Parathyroid adenoma (tissue), 2 donors: ENCODE results near the gene SPOCK3.
"Not testable (repeated sequence)": the region's sequence is repeated elsewhere in the genome, so short reads cannot be mapped to it uniquely, and the experiment has no call there.

Source experiments
- H2AFZ ChIP-seq: fragments of 300-600 bp; sonication (generic); one replicate; pipeline ENCODE4 v1.7.0; 2017; ENCODE audit warnings: antibody characterized with exemption, mild to moderate bottlenecking
- H3K27ac ChIP-seq: fragments of 300-600 bp; sonication (generic); one replicate; pipeline ENCODE4 v1.7.0; 2017
- H3K27me3 ChIP-seq: fragments of 300-600 bp; sonication (generic); one replicate; pipeline ENCODE4 v1.7.0; 2017; ENCODE audit warnings: low read length; ENCODE audit not compliant: control insufficient read depth, insufficient read depth
- H3K36me3 ChIP-seq: fragments of 300-600 bp; sonication (generic); one replicate; pipeline ENCODE4 v1.7.0; 2017; ENCODE audit warnings: low read length; ENCODE audit not compliant: control insufficient read depth, insufficient read depth
- H3K4me1 ChIP-seq: fragments of 300-600 bp; sonication (generic); one replicate; pipeline ENCODE4 v1.7.0; 2017; ENCODE audit warnings: control low read depth
- H3K4me2 ChIP-seq: fragments of 300-600 bp; sonication (generic); one replicate; pipeline ENCODE4 v1.7.0; 2017; ENCODE audit warnings: low read length
- H3K4me3 ChIP-seq: fragments of 300-600 bp; sonication (generic); one replicate; pipeline ENCODE4 v1.7.0; 2017; ENCODE audit warnings: low read depth, low read length
- H3K79me2 ChIP-seq: fragments of 300-600 bp; sonication (generic); one replicate; pipeline ENCODE4 v1.7.0; 2017; ENCODE audit warnings: control low read depth
- H3K9ac ChIP-seq: fragments of 300-600 bp; sonication (generic); one replicate; pipeline ENCODE4 v1.7.0; 2017; ENCODE audit warnings: mild to moderate bottlenecking
- H3K9me3 ChIP-seq: fragments of 300-600 bp; sonication (generic); one replicate; pipeline ENCODE4 v1.7.0; 2017; ENCODE audit warnings: low read length; ENCODE audit not compliant: control insufficient read depth
- CTCF ChIP-seq: fragments of 300-600 bp; sonication (generic); IDR thresholded peaks from one replicate; pipeline ENCODE4 v1.7.0; 2017; ENCODE audit warnings: antibody characterized with exemption, mild to moderate bottlenecking
- donor health status: primary hyperparathyroidism.

SPOCK3 gene

GRCh38 chr4:166981847-166982246 lies 252.4 kb downstream of the SPOCK3 start:
- no peak overlapping the region for H3K9ac ChIP-seq
- H3K36me3 ChIP-seq = no peaks in the 10 kb centered on the region
- H3K4me1 ChIP-seq = no peaks in the 10 kb centered on the region
- H3K27me3 ChIP-seq = no peaks in the 10 kb centered on the region
- H3K4me3 ChIP-seq = no peak overlapping the region
- no peak overlapping the region for H3K4me2 ChIP-seq
- H2AFZ ChIP-seq = no peak overlapping the region
- no peaks in the 10 kb centered on the region for H3K9me3 ChIP-seq
- no peak overlapping the region for H3K27ac ChIP-seq
- H3K79me2 ChIP-seq = no peaks in the 10 kb centered on the region
- TF ChIP-seq CTCF = no peak

DNA sequence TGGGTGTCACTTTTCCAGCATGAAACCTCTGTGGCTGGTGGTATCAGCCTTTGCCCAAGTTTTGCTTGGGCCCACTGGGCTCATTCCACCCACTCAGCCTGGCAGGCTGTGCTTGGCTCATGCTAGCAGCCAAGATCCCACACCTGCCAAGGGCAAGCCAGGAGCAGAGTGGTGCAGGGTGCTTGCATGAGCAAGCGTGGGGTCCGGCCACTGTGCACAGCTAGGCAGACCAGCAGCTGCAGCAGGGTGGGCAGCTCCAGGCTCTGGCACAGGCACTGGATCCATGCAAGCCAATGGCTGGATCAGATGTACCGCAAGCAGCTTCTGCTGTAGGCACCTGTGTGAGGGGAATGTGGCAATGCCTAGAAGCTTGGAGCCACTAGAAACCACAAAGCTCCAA lies 253.9 kb downstream of the SPOCK3 start:
- no peaks in the 10 kb centered on the region for H3K79me2 ChIP-seq
- no peaks in the 10 kb centered on the region for H3K27me3 ChIP-seq
- no peak overlapping the region for H3K4me3 ChIP-seq
- no peak overlapping the region for H3K4me2 ChIP-seq
- no peak for TF ChIP-seq CTCF
- H3K36me3 ChIP-seq = no peaks in the 10 kb centered on the region
- no peak overlapping the region for H3K27ac ChIP-seq
- no peaks in the 10 kb centered on the region for H3K9me3 ChIP-seq
- H3K4me1 ChIP-seq = no peaks in the 10 kb centered on the region
- H2AFZ ChIP-seq = no peak overlapping the region
- no peak overlapping the region for H3K9ac ChIP-seq

- Histone ChIP-seq H3K9me3 (no peaks in the 10 kb centered on the region), H3K4me3 (no peak overlapping the region), H3K79me2 (no peaks in the 10 kb centered on the region), H3K36me3 (no peaks in the 10 kb centered on the region), H3K27me3 (no peaks in the 10 kb centered on the region), H3K9ac (no peak overlapping the region), H2AFZ (no peak overlapping the region), H3K4me2 (no peak overlapping the region), H3K4me1 (no peaks in the 10 kb centered on the region), H3K27ac (no peak overlapping the region)
- no peak for TF ChIP-seq CTCF
Observed at GRCh38 chr4:166977596-166977995, 256.7 kb downstream of the SPOCK3 start.

- Histone ChIP-seq H3K4me1 (no peaks in the 10 kb centered on the region), H3K9ac (no peak overlapping the region), H3K4me3 (no peak overlapping the region), H3K27me3 (no peaks in the 10 kb centered on the region), H2AFZ (no peak overlapping the region), H3K36me3 (no peaks in the 10 kb centered on the region), H3K27ac (no peak overlapping the region), H3K4me2 (no peak overlapping the region), H3K79me2 (no peaks in the 10 kb centered on the region), H3K9me3 (no peaks in the 10 kb centered on the region)
- TF ChIP-seq CTCF = no peak
Observed at GRCh38 chr4:166972071-166972470, 262.2 kb downstream of the SPOCK3 start.

- not testable (repeated sequence) for H3K9me3 ChIP-seq, H3K27ac ChIP-seq, H3K4me3 ChIP-seq, H3K4me2 ChIP-seq, H3K27me3 ChIP-seq, H3K36me3 ChIP-seq, H2AFZ ChIP-seq, H3K9ac ChIP-seq, H3K79me2 ChIP-seq, H3K4me1 ChIP-seq
Observed at GRCh38 chr4:166968219-166968618, 266.1 kb downstream of the SPOCK3 start.
